IMR-90 (cell line): ENCODE measurements around the gene DGKB. TPM values are rescaled to one million over a fixed set of nuclear protein-coding genes. Genes with fewer than 3 reads are reported as not detected.

ENCODE experiments used
- ATAC-seq: fragments of 200-7000 bp; cut with Tn5 transposase; 2 replicates; pipeline ENCODE4 v1.9.1; 2020; ENCODE audit warnings: low read depth, mild to moderate bottlenecking, moderate library complexity
- BruUV-seq: library from RNA; stranded (reverse); fragments of 400-500 nt; replicated peaks from 2 replicates; lab custom pipeline; 2021; lab: Mats Ljungman, UMichigan
- CTCF ChIA-PET: fragments of 300-600 bp; formaldehyde crosslinking; extraction: SDS; loops from one replicate; lab custom pipeline; 2021; ENCODE audit warnings: antibody characterized with exemption; lab: Yijun Ruan, JAX
- POLR2A ChIA-PET: fragments of 300-600 bp; sonication (Branson Sonifier 250); formaldehyde crosslinking; loops from one replicate; lab custom pipeline; 2022; ENCODE audit warnings: antibody characterized with exemption; ENCODE audit not compliant: unreplicated experiment; lab: Charles Lee
- DNase-seq: peaks from one replicate; pipeline ENCODE4 v3.0.0; 2013
- H2AFZ ChIP-seq: replicated peaks from 2 replicates; pipeline ENCODE3; 2013; ENCODE audit warnings: low read length, mild to moderate bottlenecking; ENCODE audit not compliant: poor library complexity
- H2AK5ac ChIP-seq: 2 replicates; pipeline ENCODE4 v1.6.1; 2013; ENCODE audit warnings: low read depth, low read length, inconsistent platforms
- H2AK9ac ChIP-seq: replicated peaks from 2 replicates; pipeline ENCODE3; 2013; ENCODE audit warnings: mild to moderate bottlenecking, low read depth, low read length, moderate library complexity; ENCODE audit not compliant: poor library complexity
- H2BK120ac ChIP-seq: 2 replicates; pipeline ENCODE4 v1.6.1; 2013; ENCODE audit warnings: low read depth, low read length, inconsistent platforms
- H2BK15ac ChIP-seq: 3 replicates; pipeline ENCODE4 v1.6.1; 2013; ENCODE audit warnings: low read depth, low read length, inconsistent platforms
- H2BK20ac ChIP-seq: 2 replicates; pipeline ENCODE4 v1.6.1; 2013; ENCODE audit warnings: low read depth, mild to moderate bottlenecking, inconsistent platforms, low read length, moderate library complexity
- H2BK5ac ChIP-seq: 2 replicates; pipeline ENCODE4 v1.6.1; 2013; ENCODE audit warnings: mild to moderate bottlenecking, low read depth, low read length, inconsistent platforms; ENCODE audit not compliant: poor library complexity, severe bottlenecking
- H3K14ac ChIP-seq: replicated peaks from 2 replicates; pipeline ENCODE4 v1.6.1; 2013; ENCODE audit warnings: low read depth, low read length, inconsistent platforms
- H3K18ac ChIP-seq: 2 replicates; pipeline ENCODE4 v1.6.1; 2013; ENCODE audit warnings: low read depth, low read length, control low read depth
- H3K23ac ChIP-seq: 2 replicates; pipeline ENCODE4 v1.6.1; 2013; ENCODE audit warnings: low read depth, low read length, inconsistent platforms
- H3K27ac ChIP-seq: 2 replicates; pipeline ENCODE4 v1.5.1; 2013; ENCODE audit warnings: mild to moderate bottlenecking, control low read depth, low read length; ENCODE audit not compliant: insufficient read depth
- H3K27me3 ChIP-seq: 2 replicates; pipeline ENCODE4 v1.6.1; 2013; ENCODE audit warnings: low read length; ENCODE audit not compliant: control insufficient read depth, insufficient read depth
- H3K36me3 ChIP-seq: 2 replicates; pipeline ENCODE4 v1.6.1; 2013; ENCODE audit warnings: low read length, mixed read lengths; ENCODE audit not compliant: control insufficient read depth, insufficient read depth
- H3K4ac ChIP-seq: 2 replicates; pipeline ENCODE4 v1.6.1; 2013; ENCODE audit warnings: low read depth, low read length, inconsistent platforms
- H3K4me1 ChIP-seq: 2 replicates; pipeline ENCODE4 v1.6.1; 2013; ENCODE audit warnings: low read length, mixed read lengths; ENCODE audit not compliant: control insufficient read depth, insufficient read depth
- H3K4me2 ChIP-seq: 2 replicates; pipeline ENCODE4 v1.6.1; 2013; ENCODE audit warnings: low read depth, mild to moderate bottlenecking, control low read depth, low read length, moderate library complexity
- H3K4me3 ChIP-seq: 2 replicates; pipeline ENCODE4 v1.5.1; 2013; ENCODE audit warnings: low read depth, mild to moderate bottlenecking, control low read depth, low read length, moderate library complexity; ENCODE audit not compliant: insufficient read depth
- H3K56ac ChIP-seq: 2 replicates; pipeline ENCODE4 v1.6.1; 2013; ENCODE audit warnings: low read length, inconsistent platforms; ENCODE audit not compliant: insufficient read depth; ENCODE audit errors: extremely low read depth
- H3K79me1 ChIP-seq, 2 experiments: 2 replicates each; pipeline ENCODE4 v1.6.1; 2013; ENCODE audit warnings: low read length in 2 of 2, inconsistent platforms in 1 of 2, low read depth in 1 of 2
- H3K9ac ChIP-seq: 2 replicates; pipeline ENCODE4 v1.6.1; 2013; ENCODE audit warnings: low read depth, low read length, control low read depth
- H3K9me1 ChIP-seq: 2 replicates; pipeline ENCODE4 v1.6.1; 2013; ENCODE audit warnings: low read length, inconsistent platforms; ENCODE audit not compliant: insufficient read depth
- H3K9me3 ChIP-seq: 2 replicates; pipeline ENCODE4 v1.6.1; 2013; ENCODE audit warnings: low read length; ENCODE audit not compliant: control insufficient read depth, insufficient read depth
- H4K20me1 ChIP-seq: 2 replicates; pipeline ENCODE4 v1.6.1; 2013; ENCODE audit warnings: low read length, inconsistent platforms; ENCODE audit not compliant: insufficient read depth
- H4K5ac ChIP-seq: 2 replicates; pipeline ENCODE4 v1.6.1; 2013; ENCODE audit warnings: mild to moderate bottlenecking, low read depth, low read length, control low read depth
- H4K8ac ChIP-seq, 2 experiments: 2 replicates each; pipeline ENCODE4 v1.6.1; 2013; ENCODE audit warnings: low read depth in 2 of 2, low read length in 2 of 2, control low read depth in 1 of 2, inconsistent platforms in 1 of 2
- H4K91ac ChIP-seq: 2 replicates; pipeline ENCODE4 v1.6.1; 2013; ENCODE audit warnings: low read depth, low read length, inconsistent platforms; ENCODE audit not compliant: insufficient read depth
- CEBPB ChIP-seq: IDR thresholded peaks from 2 replicates; pipeline ENCODE4 v1.6.1; 2012; ENCODE audit warnings: low read depth, low read length, improper control_type of control experiment
- ELK1 ChIP-seq: fragments of 150-350 bp; IDR thresholded peaks from 2 replicates; pipeline ENCODE4 v1.6.1; 2016; ENCODE audit warnings: low read depth, mild to moderate bottlenecking, low read length, moderate library complexity, borderline replicate concordance
- MAFK ChIP-seq: IDR thresholded peaks from 2 replicates; pipeline ENCODE4 v1.6.1; 2012; ENCODE audit warnings: low read depth, low read length, improper control_type of control experiment
- RFX5 ChIP-seq: IDR thresholded peaks from 2 replicates; pipeline ENCODE4 v1.8.0; 2012; ENCODE audit warnings: low read depth, mild to moderate bottlenecking, low read length, moderate library complexity
- USF2 ChIP-seq: fragments of 150-350 bp; IDR thresholded peaks from 2 replicates; pipeline ENCODE4 v1.6.1; 2017; ENCODE audit warnings: mild to moderate bottlenecking, antibody characterized with exemption, low read length, low read depth
- WGBS, 2 experiments: methylation state at CpG; one replicate each; pipeline versions ENCODE4 v1.1.5 to v1.1.7; 2013; ENCODE audit warnings: missing lambda C conversion rate in 2 of 2; ENCODE audit not compliant: insufficient read length in 1 of 2; ENCODE audit errors: extremely low coverage in 2 of 2; 5-methylcytosine and 5-hydroxymethylcytosine counted together
- dilution Hi-C: fragments of 300-500 bp; cut with HindIII; formaldehyde crosslinking; loops from one replicate; pipeline ENCODE4 v1.14.3; 2018; ENCODE audit warnings: low sequenced_read_pairs; ENCODE audit not compliant: unreplicated experiment
- in situ Hi-C: fragments of 300-500 bp; cut with MboI; formaldehyde crosslinking; loops from 3 replicates; pipeline ENCODE4 v1.14.3; 2019; ENCODE audit warnings: low sequenced_read_pairs, inconsistent platforms, mixed read lengths
- intact Hi-C: fragments of 100-400 bp; cut with micrococcal nuclease; formaldehyde crosslinking; loops from 2 replicates; pipeline ENCODE4 v1.10.0; 2022
- polyA plus RNA-seq, 3 experiments: library from polyadenylated mRNA; depleted of rRNA; stranded (reverse); fragments of >200 nt; gene quantifications; 2 replicates each; pipeline ENCODE4 v1.2.3, GENCODE V29; 2012; ENCODE audit warnings: low replicate concordance in 1 of 3
- total RNA-seq: library from RNA; depleted of rRNA; stranded (reverse); fragments of >200 nt; gene quantifications from 2 replicates; pipeline ENCODE4 v1.2.3, GENCODE V29; 2012

The DGKB gene
- total and polyA plus RNA-seq, 2 of the 4 experiments (the other 2 are of a cell fraction), result not detected

GRCh38 chr7:14380881-14381280 is 521.7 kb downstream of the DGKB start:
- H3K27me3 ChIP-seq, result no peaks in the 10 kb centered on the region
- no peak overlapping the region for H3K14ac ChIP-seq
- ChIA-PET POLR2A (no interaction called here), CTCF (no interaction called here)
- H2AK9ac ChIP-seq, result no peak overlapping the region
- peaks cover 3% of the 10 kb centered on the region for H3K4me1 ChIP-seq
- H3K23ac ChIP-seq, result no peak overlapping the region
- H3K79me1 ChIP-seq, result no peaks in the 10 kb centered on the region
- TF ChIP-seq CEBPB (no peak), ELK1 (no peak), RFX5 (no peak), MAFK (no peak), USF2 (no peak)
- H3K36me3 ChIP-seq, result no peaks in the 10 kb centered on the region
- H4K8ac ChIP-seq, result no peak overlapping the region
- ATAC-seq (no peak; the same call in 1 of the 2 replicates), DNase-seq (no peak)
- H3K9me1 ChIP-seq, result no peaks in the 10 kb centered on the region; the same call in 1 of the 2 replicates
- no peaks in the 10 kb centered on the region for H3K9me3 ChIP-seq
- H3K27ac ChIP-seq, result no peak overlapping the region
- no peak overlapping the region for H2AFZ ChIP-seq
- no peak overlapping the region for H3K9ac ChIP-seq
- intact Hi-C loops, result no loop called here
- BruUV-seq, result no TSS peak
- 92% methylated on average over 2 of the region's 3 CpGs; no CpG with 5 or more reads in 1 of the 2 experiments for WGBS, 2 experiments
- H2BK5ac ChIP-seq, result no peak overlapping the region
- H2BK20ac ChIP-seq, result no peak overlapping the region
- in situ Hi-C loops, result no loop called here
- H2BK15ac ChIP-seq, result no peak overlapping the region
- H4K20me1 ChIP-seq, result no peaks in the 10 kb centered on the region
- H3K4me3 ChIP-seq, result no peak overlapping the region
- peak overlapping the region; percentile 18; the same call in 1 of the 2 replicates for H3K4ac ChIP-seq
- peak overlapping the region; percentile 44; the same call in 1 of the 2 replicates for H2BK120ac ChIP-seq
- H3K4me2 ChIP-seq, result no peak overlapping the region
- H4K5ac ChIP-seq, result no peak overlapping the region
- dilution Hi-C loops, result no loop called here
- no peak overlapping the region for H3K18ac ChIP-seq
- H3K56ac ChIP-seq, result no peak overlapping the region
- H4K91ac ChIP-seq, result no peak overlapping the region
- H2AK5ac ChIP-seq, result no peak overlapping the region
